CD4-positive, CD25-positive, alpha-beta regulatory T cell (primary cell): ENCODE measurements around the gene SPTA1. TPM values are rescaled to one million over a fixed set of nuclear protein-coding genes. Genes with fewer than 3 reads are reported as not detected.

Experiments used
- ATAC-seq, 2 donors: fragments of 150-1000 bp; cut with Tn5 transposase; one replicate each; pipeline ENCODE4 v1.10.0; 2021; ENCODE audit warnings: low read depth in 2 of 2, moderate number of reproducible peaks in 2 of 2, moderate library complexity in 1 of 2
- DNase-seq, 3 donors: peaks; one replicate each; pipeline versions ENCODE4 v3.0.0 to v3.0.0-alpha.2; 2012 to 2022; ENCODE audit warnings: mixed read lengths in 1 of 3
- H3K27ac ChIP-seq: one replicate; pipeline ENCODE4 v1.7.0; 2013; ENCODE audit warnings: mild to moderate bottlenecking, low read length; ENCODE audit not compliant: insufficient read depth, poor library complexity, severe bottlenecking
- H3K27me3 ChIP-seq: one replicate; pipeline ENCODE4 v1.7.0; 2013; ENCODE audit warnings: low read length; ENCODE audit not compliant: control insufficient read depth, insufficient read depth
- H3K36me3 ChIP-seq: one replicate; pipeline ENCODE4 v1.7.0; 2013; ENCODE audit warnings: mild to moderate bottlenecking, low read length, moderate library complexity; ENCODE audit not compliant: control insufficient read depth, insufficient read depth
- H3K4me1 ChIP-seq: 2 replicates; pipeline ENCODE4 v1.7.0; 2013; ENCODE audit warnings: mild to moderate bottlenecking, low read length; ENCODE audit not compliant: insufficient read depth, control insufficient read depth, poor library complexity, severe bottlenecking
- H3K4me3 ChIP-seq: one replicate; pipeline ENCODE4 v1.7.0; 2013; ENCODE audit warnings: low read depth, mild to moderate bottlenecking, low read length, moderate library complexity
- H3K9me3 ChIP-seq, 2 experiments: 1 replicate in 1 of 2; 2 replicates in 1 of 2; pipeline ENCODE4 v1.7.0; 2013; ENCODE audit warnings: low read length in 2 of 2, mild to moderate bottlenecking in 1 of 2, moderate library complexity in 1 of 2; ENCODE audit not compliant: control insufficient read depth in 2 of 2
- H3K27ac Mint-ChIP-seq, 3 donors: one replicate each; pipeline ENCODE4 v1.8.0; 2020 to 2022; ENCODE audit warnings: mild to moderate bottlenecking in 3 of 3, mixed read lengths in 3 of 3, moderate library complexity in 2 of 3
- H3K27me3 Mint-ChIP-seq: one replicate; pipeline ENCODE4 v1.8.0; 2022; ENCODE audit warnings: mild to moderate bottlenecking, mixed read lengths
- H3K36me3 Mint-ChIP-seq: one replicate; pipeline ENCODE4 v1.8.0; 2020; ENCODE audit warnings: mixed read lengths
- H3K4me1 Mint-ChIP-seq, 4 donors: one replicate each; pipeline ENCODE4 v1.8.0; 2020 to 2022; ENCODE audit warnings: mixed read lengths in 4 of 4, mild to moderate bottlenecking in 1 of 4
- H3K4me3 Mint-ChIP-seq, 4 donors: one replicate each; pipeline ENCODE4 v1.8.0; 2020 to 2022; ENCODE audit warnings: mild to moderate bottlenecking in 4 of 4, mixed read lengths in 4 of 4, moderate library complexity in 3 of 4
- H3K9me3 Mint-ChIP-seq, 7 donors: one replicate each; pipeline ENCODE4 v1.8.0; 2020 to 2022; ENCODE audit warnings: mixed read lengths in 7 of 7, mild to moderate bottlenecking in 3 of 7, moderate library complexity in 2 of 7
- polyA plus RNA-seq, 4 donors: library from polyadenylated mRNA; unstranded; fragments of 300-500 nt; fragmentation: Illumina TruSeq; gene quantifications; one replicate each; pipeline ENCODE4 v1.2.3, GENCODE V29; 2021
- total RNA-seq: library from RNA; stranded (reverse); gene quantifications from one replicate; pipeline ENCODE4 v1.2.3, GENCODE V29; 2022

The SPTA1 gene
- total and polyA plus RNA-seq, 5 donors from 2014 or later: not detected

DNA sequence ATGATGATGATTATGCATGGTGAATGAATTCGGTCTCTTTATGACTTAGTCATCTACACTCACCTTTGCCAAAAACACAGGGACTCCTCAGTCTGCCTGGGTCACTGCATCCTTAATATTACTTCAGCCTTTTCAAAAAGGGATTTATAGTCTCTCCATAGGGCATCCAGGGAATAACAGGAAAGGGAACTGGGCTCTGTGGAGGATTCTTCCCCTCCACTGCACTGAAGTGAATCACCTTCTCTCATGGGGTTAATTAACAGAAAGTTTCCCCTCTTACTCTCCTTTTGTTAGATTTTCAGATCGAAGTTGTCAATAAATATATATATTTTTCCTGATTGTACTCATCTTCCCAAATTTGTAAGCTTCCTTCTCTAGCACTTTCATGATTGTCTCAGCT is 34.1 kb upstream of the SPTA1 start, which contains the start of gene OR6K3:
Gene OR6K3 (minus strand): TSS at position 101 of the 400 bp plus-strand sequence. CDS start 2,605 bp downstream, outside the sequence.
- Histone ChIP-seq H3K9me3 (no peaks in the 10 kb centered on the region), H3K27ac (no peak within 1 kb of the TSS), H3K27me3 (peaks cover 7% of the 10 kb centered on the region), H3K4me3 (no peak within 1 kb of the TSS), H3K4me1 (no peaks in the 10 kb centered on the region), H3K36me3 (no peaks in the 10 kb centered on the region)
- Mint-ChIP-seq H3K27ac (no peak within 1 kb of the TSS), H3K36me3 (no peaks in the 10 kb centered on the region), H3K4me1 (no peaks in the 10 kb centered on the region), H3K4me3 (no peak within 1 kb of the TSS), H3K9me3 (peaks cover 0 to 2% (median 0%) of the 10 kb centered on the region in 7 donors), H3K27me3 (peaks cover 15% of the 10 kb centered on the region)
- no peak for ATAC-seq
- no peak for DNase-seq

DNA sequence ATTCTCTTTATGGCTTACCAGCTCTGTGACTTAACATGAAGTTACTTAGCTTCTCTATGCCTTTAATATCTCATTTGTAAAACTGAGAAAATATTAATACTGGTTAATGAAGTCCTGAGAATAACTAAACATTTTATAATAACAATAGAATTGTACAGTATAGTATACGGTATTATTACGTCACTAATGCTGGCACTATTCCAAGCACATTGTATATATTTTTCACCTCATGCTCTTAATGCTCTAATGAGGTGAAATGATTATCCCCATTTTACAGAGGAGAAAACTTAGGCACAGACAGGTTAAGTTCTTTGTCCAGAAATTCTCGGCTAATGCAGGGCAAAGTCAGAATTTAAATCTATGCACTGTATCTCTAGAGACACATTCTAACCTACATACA is 33.1 kb upstream of the SPTA1 start:
- H3K4me3 ChIP-seq: no peak overlapping the region
- H3K36me3 ChIP-seq: no peaks in the 10 kb centered on the region
- H3K4me1 Mint-ChIP-seq: no peaks in the 10 kb centered on the region
- H3K4me3 Mint-ChIP-seq: no peak overlapping the region
- no peak for ATAC-seq
- no peaks in the 10 kb centered on the region for H3K4me1 ChIP-seq
- H3K27ac ChIP-seq: no peak overlapping the region
- H3K27me3 ChIP-seq: peaks cover 14% of the 10 kb centered on the region
- no peak overlapping the region for H3K27ac Mint-ChIP-seq
- H3K9me3 ChIP-seq: no peaks in the 10 kb centered on the region
- H3K27me3 Mint-ChIP-seq: peaks cover 23% of the 10 kb centered on the region
- DNase-seq: no peak
- peaks cover 0 to 2% (median 0%) of the 10 kb centered on the region in 7 donors for H3K9me3 Mint-ChIP-seq
- H3K36me3 Mint-ChIP-seq: no peaks in the 10 kb centered on the region

DNA sequence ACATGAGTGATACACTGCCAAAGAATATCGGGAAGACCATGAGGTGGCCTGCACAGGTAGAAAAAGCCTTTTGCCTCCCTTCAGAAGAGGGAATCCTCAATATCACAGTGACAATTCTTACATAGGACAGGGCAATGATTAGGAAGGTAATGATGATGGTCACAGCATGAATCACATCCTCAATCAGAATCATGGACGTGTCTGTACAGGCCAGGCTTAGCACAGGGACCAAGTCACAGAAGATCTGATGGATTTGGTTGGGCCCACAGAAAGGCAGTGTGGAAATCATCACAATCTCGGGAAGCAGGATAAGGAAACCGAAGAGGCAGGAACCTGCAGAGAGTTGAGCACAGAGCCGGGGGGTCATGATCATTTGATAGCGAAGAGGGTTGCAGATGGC is 30.8 kb upstream of the SPTA1 start:
- ATAC-seq (no peak), DNase-seq (no peak)
- Histone ChIP-seq H3K36me3 (no peaks in the 10 kb centered on the region), H3K4me3 (no peak overlapping the region), H3K27me3 (peaks cover 17% of the 10 kb centered on the region), H3K9me3 (no peaks in the 10 kb centered on the region), H3K4me1 (no peaks in the 10 kb centered on the region), H3K27ac (no peak overlapping the region)
- Mint-ChIP-seq H3K4me1 (no peaks in the 10 kb centered on the region), H3K4me3 (no peak overlapping the region), H3K9me3 (peaks cover 0 to 1% (median 0%) of the 10 kb centered on the region in 7 donors), H3K27ac (no peak overlapping the region), H3K27me3 (peaks cover 23% of the 10 kb centered on the region), H3K36me3 (no peaks in the 10 kb centered on the region)

DNA sequence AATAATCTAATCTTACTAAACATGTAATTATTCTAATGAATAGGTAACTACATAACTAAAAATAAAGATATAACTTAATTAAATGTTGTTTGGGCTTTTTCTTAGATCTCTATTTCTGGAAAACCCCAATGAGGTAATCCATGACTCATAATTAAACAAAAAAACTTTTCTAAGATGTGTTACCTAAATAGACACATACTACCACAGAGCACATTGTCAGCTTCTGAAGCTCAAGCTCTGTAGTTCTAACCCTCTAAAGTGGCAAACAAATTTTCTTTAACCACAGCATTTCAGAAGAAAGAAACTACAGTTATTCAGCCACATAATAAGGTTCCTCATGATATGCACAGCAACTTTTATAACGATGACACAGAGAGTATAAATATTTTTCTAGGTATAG is 29.8 kb upstream of the SPTA1 start:
- H3K4me3 Mint-ChIP-seq: no peak overlapping the region
- ATAC-seq: no peak
- H3K27me3 Mint-ChIP-seq: peaks cover 23% of the 10 kb centered on the region
- H3K4me3 ChIP-seq: no peak overlapping the region
- no peak for DNase-seq
- no peaks in the 10 kb centered on the region for H3K4me1 ChIP-seq
- H3K27ac ChIP-seq: no peak overlapping the region
- no peaks in the 10 kb centered on the region for H3K9me3 ChIP-seq
- H3K27ac Mint-ChIP-seq: no peak overlapping the region
- no peaks in the 10 kb centered on the region for H3K36me3 Mint-ChIP-seq
- peaks cover 0 to 1% (median 0%) of the 10 kb centered on the region in 7 donors for H3K9me3 Mint-ChIP-seq
- no peaks in the 10 kb centered on the region for H3K4me1 Mint-ChIP-seq
- peaks cover 23% of the 10 kb centered on the region for H3K27me3 ChIP-seq
- no peaks in the 10 kb centered on the region for H3K36me3 ChIP-seq

DNA sequence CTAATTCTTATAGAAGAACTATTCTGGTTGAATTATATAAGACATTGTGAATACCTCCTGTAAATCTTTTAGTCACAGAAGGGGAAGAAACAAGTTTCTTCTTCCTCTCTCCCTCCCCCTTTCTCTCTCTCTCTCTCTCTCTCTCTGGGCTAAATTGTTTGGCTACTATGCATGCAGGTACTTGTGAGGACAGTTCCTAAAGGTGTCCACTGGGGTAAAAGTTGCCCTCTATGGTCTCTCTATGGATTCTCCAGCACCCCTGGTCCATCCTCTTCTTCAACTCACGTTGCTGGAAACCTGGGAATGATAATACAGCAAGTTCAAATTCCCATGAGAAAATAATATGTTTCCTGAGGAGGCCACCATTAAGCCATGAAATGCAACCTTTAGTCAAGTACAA is 28.2 kb upstream of the SPTA1 start:
- Histone ChIP-seq H3K36me3 (no peaks in the 10 kb centered on the region), H3K4me1 (no peaks in the 10 kb centered on the region), H3K9me3 (no peaks in the 10 kb centered on the region), H3K27ac (no peak overlapping the region), H3K4me3 (no peak overlapping the region), H3K27me3 (peaks cover 25% of the 10 kb centered on the region)
- no peak overlapping the region for H3K4me3 Mint-ChIP-seq
- ATAC-seq (no peak), DNase-seq (no peak)
- no peaks in the 10 kb centered on the region for H3K36me3 Mint-ChIP-seq
- H3K9me3 Mint-ChIP-seq: peaks cover 0 to 1% (median 0%) of the 10 kb centered on the region in 7 donors
- H3K27me3 Mint-ChIP-seq: peaks cover 27% of the 10 kb centered on the region
- no peaks in the 10 kb centered on the region for H3K4me1 Mint-ChIP-seq
- no peak overlapping the region for H3K27ac Mint-ChIP-seq

DNA sequence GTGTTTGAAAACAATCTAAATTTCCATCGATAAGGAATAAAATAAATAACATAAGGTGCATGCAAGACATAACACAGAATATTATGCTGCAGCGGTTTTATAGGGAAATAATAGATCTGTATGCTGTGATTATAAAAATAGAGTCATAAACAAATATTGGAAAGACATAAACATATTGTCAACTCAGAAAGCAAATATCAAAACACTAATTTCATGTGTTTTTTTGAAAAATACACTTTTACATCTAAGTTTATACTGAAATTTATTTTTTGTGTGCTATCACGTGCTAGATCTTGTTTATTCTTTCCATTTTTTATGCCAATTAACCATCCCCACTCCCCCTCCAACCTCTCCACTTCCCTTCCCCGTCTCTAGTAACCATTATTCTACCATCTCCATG is 24.6 kb upstream of the SPTA1 start:
- no peak overlapping the region for H3K4me3 Mint-ChIP-seq
- no peak for ATAC-seq
- DNase-seq: no peak
- Histone ChIP-seq H3K4me3 (no peak overlapping the region), H3K9me3 (no peaks in the 10 kb centered on the region), H3K27me3 (peaks cover 19% of the 10 kb centered on the region), H3K36me3 (no peaks in the 10 kb centered on the region), H3K4me1 (no peaks in the 10 kb centered on the region), H3K27ac (no peak overlapping the region)
- no peaks in the 10 kb centered on the region for H3K36me3 Mint-ChIP-seq
- H3K4me1 Mint-ChIP-seq: no peaks in the 10 kb centered on the region
- H3K9me3 Mint-ChIP-seq: no peaks in the 10 kb centered on the region
- no peak overlapping the region for H3K27ac Mint-ChIP-seq
- H3K27me3 Mint-ChIP-seq: peaks cover 38% of the 10 kb centered on the region

DNA sequence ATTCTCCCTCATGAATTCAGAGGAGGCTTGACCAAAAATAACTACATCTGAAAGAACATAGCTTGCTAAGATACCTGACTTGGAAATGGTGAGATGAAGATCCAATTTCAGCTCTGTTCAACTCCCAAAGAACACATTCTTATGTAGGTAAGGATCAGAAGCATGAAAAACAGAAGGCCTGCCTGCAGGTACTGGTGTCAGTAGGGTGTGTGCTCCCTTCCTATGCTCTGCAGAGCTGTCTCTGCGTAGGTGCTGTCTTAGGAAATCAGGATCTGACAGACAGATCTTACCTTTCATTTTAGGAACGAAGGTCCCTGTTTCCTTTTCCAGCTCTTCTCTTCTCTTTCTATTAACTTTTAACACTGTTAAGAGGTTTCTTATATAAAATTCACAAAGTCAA is 19.6 kb upstream of the SPTA1 start:
- H3K4me3 ChIP-seq: no peak overlapping the region
- Mint-ChIP-seq H3K4me3 (no peak overlapping the region), H3K9me3 (no peaks in the 10 kb centered on the region), H3K27me3 (peaks cover 20% of the 10 kb centered on the region), H3K36me3 (no peaks in the 10 kb centered on the region), H3K4me1 (no peaks in the 10 kb centered on the region), H3K27ac (no peak overlapping the region)
- H3K36me3 ChIP-seq: no peaks in the 10 kb centered on the region
- DNase-seq (no peak), ATAC-seq (no peak)
- no peaks in the 10 kb centered on the region for H3K4me1 ChIP-seq
- H3K9me3 ChIP-seq: no peaks in the 10 kb centered on the region
- peaks cover 4% of the 10 kb centered on the region for H3K27me3 ChIP-seq
- H3K27ac ChIP-seq: no peak overlapping the region

DNA sequence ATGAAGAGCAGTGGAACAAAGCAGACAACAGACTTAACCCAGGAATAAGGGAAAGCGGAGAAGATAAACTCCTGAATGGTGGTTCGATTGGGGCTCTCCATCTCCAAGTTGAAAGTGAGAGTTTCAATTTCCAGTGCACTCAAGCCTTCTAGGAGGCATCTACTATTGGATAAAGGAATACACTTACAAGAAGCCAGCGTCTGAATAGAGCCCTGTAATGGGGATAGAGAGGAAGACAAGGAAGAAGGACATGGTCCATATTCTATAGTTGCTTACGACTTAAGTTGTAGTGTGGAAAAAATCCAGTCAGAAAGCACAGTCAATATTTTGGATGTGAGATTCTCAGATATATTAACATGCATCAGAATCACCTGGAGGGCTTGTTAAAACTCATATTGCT is 14.0 kb upstream of the SPTA1 start, which contains the start of gene OR6K2:
Gene OR6K2 (minus strand): TSS at position 101 of the 400 bp plus-strand sequence. CDS start 0 bp downstream, at position 101.
- ATAC-seq: no peak
- no peak within 1 kb of the TSS for H3K4me3 Mint-ChIP-seq
- H3K9me3 Mint-ChIP-seq: no peaks in the 10 kb centered on the region

More for the DNA sequence above, 14.0 kb upstream of the SPTA1 start, which contains the start of gene OR6K2:
- Mint-ChIP-seq H3K4me1 (no peaks in the 10 kb centered on the region), H3K27ac (no peak within 1 kb of the TSS), H3K27me3 (no peaks in the 10 kb centered on the region), H3K36me3 (no peaks in the 10 kb centered on the region)
- H3K27ac ChIP-seq: no peak within 1 kb of the TSS
- no peak within 1 kb of the TSS for H3K4me3 ChIP-seq
- H3K9me3 ChIP-seq: no peaks in the 10 kb centered on the region
- no peak for DNase-seq
- H3K4me1 ChIP-seq: no peaks in the 10 kb centered on the region
- peaks cover 9% of the 10 kb centered on the region for H3K27me3 ChIP-seq
- no peaks in the 10 kb centered on the region for H3K36me3 ChIP-seq
